HG03439 (cell line): ENCODE data around the gene PSAT1.

Source experiments
- ATAC-seq: cut with Tn5 transposase; IDR thresholded peaks from one replicate; pipeline ENCODE4 v1.9.1; 2021; ENCODE audit warnings: mild to moderate bottlenecking, moderate library complexity; ENCODE audit not compliant: unreplicated experiment

The PSAT1 gene

GRCh38 chr9:78314953-78315870 is 18.3 kb downstream of the PSAT1 start:
- no peak for ATAC-seq

- no peak for ATAC-seq
These were observed 19.4 kb downstream of the PSAT1 start for GRCh38 chr9:78316166-78316892.

GRCh38 chr9:78319197-78320029 is 22.5 kb downstream of the PSAT1 start:
- no peak for ATAC-seq

- ATAC-seq = no peak
These were observed 23.2 kb downstream of the PSAT1 start for GRCh38 chr9:78320030-78320693.

GRCh38 chr9:78320875-78321496 is 24.1 kb downstream of the PSAT1 start:
- ATAC-seq = no peak

- ATAC-seq = no peak
These were observed 24.6 kb downstream of the PSAT1 start for GRCh38 chr9:78321505-78321904.

GRCh38 chr9:78324068-78324650 is 27.2 kb downstream of the PSAT1 start:
- no peak for ATAC-seq

- no peak for ATAC-seq
These were observed 27.8 kb downstream of the PSAT1 start for GRCh38 chr9:78324682-78325081.

- no peak for ATAC-seq
These were observed 28.4 kb downstream of the PSAT1 start for GRCh38 chr9:78325343-78325742.

GRCh38 chr9:78325846-78326360 is 29.0 kb downstream of the PSAT1 start:
- no peak for ATAC-seq

GRCh38 chr9:78326564-78326963 is 29.6 kb downstream of the PSAT1 start:
- ATAC-seq = no peak

- ATAC-seq = no peak
These were observed 35.5 kb downstream of the PSAT1 start for GRCh38 chr9:78332381-78332780.

GRCh38 chr9:78348848-78349247 is 51.9 kb downstream of the PSAT1 start:
- ATAC-seq = no peak

- ATAC-seq = no peak
These were observed 54.9 kb downstream of the PSAT1 start for GRCh38 chr9:78351816-78352215.

GRCh38 chr9:78354324-78354973 is 57.5 kb downstream of the PSAT1 start:
- no peak for ATAC-seq

GRCh38 chr9:78354989-78355388 is 58.1 kb downstream of the PSAT1 start:
- no peak for ATAC-seq

GRCh38 chr9:78356634-78357033 is 59.7 kb downstream of the PSAT1 start:
- no peak for ATAC-seq

- no peak for ATAC-seq
These were observed 60.4 kb downstream of the PSAT1 start for GRCh38 chr9:78357165-78357873.
